H4 (cell line): Measurements from ENCODE around the gene ONECUT3. TPM values are rescaled to one million over a fixed set of nuclear protein-coding genes. Genes with fewer than 3 reads are reported as not detected.

Source experiments
- DNase-seq: peaks from one replicate; pipeline ENCODE4 v3.0.0-alpha.2; 2015; ENCODE audit warnings: low spot score
- total RNA-seq: library from RNA; depleted of rRNA; stranded (reverse); fragments of >200 nt; shearing (Covaris generic); gene quantifications from 2 replicates; pipeline ENCODE4 v1.2.3, GENCODE V29; 2014

Gene ONECUT3
- total RNA-seq, 1 experiment from 2014 or later: not detected

GRCh38 chr19:1814833-1815604 lies 61.7 kb downstream of the ONECUT3 start:
- no peak for DNase-seq

- no peak for DNase-seq
Measured at GRCh38 chr19:1815605-1816529, 62.6 kb downstream of the ONECUT3 start.

DNA sequence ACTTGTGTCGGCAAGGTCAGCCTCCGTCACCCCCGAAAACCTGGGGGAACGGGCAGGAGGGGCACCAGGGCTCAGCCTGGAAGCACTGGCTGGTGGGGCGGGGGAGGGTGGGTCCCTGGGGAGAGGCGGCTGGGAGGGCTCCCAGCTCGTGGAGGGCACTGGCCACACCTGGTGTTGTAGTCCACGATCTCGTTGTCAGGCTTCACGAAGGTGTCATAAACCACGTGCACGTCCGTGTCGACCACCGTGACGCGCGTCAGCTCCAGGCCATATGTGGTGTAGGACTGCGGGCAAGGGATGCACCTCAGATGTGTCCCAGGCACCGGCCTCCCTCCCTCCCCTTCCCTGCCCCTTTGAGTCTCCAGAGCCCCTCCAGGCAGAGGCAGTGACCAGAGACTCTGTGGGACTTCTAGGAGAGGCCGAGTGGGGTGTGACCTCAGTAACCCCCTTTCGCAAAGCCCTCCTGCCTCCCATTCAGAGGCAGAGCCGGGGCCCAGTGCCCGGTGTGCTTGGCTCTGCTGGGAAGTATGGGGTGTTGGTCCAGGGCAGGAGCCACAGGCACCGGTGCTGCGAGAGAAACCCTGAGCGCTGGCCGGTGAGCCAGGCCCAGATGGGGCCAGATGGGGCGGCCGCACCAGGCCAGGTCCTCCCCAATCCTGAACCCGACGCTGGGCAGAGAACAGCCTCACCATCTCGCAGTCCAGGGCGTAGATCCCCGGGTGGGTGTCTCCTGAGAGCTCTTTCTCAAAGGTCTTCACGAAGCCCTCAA lies 63.4 kb downstream of the ONECUT3 start:
- DNase-seq: no peak

DNA sequence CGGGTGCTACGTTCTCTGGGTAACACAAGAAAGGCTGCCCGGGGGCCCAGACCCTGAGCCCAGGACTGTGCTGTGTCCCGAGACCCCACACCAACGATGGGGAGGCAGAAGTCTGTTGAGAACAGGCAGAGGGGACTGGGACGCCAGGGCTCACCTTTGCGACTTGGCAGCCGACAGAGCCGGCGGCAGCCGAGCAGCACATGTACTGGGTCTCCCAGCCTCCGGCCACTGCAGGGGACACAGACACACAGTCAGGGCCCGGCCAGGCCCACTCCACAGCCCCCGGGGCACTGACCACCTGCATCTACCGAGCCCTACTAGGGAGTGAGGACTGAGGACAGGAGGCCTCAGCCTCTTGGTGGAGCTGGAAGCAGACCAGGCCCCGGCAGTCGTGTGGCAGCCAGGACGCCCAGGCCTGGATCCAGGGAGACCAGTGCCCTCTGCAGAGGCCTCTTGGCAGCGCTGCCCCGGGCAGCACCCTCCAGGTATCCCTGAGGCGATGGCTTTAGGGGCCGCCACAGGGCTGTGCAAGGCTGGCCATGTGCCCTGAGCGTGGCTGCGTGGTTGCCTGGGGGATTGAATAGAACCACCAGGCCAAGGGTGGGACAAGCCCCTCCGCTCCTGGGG lies 64.4 kb downstream of the ONECUT3 start:
- DNase-seq: no peak

DNA sequence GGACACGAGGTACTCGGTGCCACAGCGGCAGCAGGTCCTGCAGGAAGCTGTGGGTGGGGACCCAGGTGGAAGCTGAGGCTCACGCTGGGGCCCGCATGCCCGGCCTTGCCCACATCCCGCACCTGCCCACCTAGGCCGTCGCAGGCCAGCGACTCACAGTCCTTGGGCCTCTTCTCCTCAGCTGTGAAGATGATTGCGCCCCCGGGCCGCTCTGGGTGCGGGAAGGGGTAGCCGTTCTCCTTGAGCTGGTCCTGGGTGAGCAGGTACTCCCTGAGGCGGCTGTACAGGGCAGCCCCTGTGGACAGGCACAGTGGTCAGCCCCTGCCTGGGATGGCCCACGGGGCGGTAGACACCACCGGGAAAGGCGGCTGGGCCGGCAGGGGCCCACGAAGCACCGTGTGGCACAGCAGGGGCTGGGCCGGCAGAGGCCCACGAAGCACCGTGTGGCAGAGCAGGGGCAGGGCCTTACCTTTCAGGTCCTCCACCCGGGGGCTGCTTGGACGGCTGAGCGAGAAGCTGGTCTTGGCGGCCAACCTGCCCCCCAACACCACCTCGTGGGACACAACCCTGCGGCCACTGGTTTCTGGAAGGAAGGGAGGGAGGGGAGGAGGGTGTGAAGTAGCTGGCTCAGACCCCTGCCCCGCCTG lies 65.4 kb downstream of the ONECUT3 start:
- no peak for DNase-seq

DNA sequence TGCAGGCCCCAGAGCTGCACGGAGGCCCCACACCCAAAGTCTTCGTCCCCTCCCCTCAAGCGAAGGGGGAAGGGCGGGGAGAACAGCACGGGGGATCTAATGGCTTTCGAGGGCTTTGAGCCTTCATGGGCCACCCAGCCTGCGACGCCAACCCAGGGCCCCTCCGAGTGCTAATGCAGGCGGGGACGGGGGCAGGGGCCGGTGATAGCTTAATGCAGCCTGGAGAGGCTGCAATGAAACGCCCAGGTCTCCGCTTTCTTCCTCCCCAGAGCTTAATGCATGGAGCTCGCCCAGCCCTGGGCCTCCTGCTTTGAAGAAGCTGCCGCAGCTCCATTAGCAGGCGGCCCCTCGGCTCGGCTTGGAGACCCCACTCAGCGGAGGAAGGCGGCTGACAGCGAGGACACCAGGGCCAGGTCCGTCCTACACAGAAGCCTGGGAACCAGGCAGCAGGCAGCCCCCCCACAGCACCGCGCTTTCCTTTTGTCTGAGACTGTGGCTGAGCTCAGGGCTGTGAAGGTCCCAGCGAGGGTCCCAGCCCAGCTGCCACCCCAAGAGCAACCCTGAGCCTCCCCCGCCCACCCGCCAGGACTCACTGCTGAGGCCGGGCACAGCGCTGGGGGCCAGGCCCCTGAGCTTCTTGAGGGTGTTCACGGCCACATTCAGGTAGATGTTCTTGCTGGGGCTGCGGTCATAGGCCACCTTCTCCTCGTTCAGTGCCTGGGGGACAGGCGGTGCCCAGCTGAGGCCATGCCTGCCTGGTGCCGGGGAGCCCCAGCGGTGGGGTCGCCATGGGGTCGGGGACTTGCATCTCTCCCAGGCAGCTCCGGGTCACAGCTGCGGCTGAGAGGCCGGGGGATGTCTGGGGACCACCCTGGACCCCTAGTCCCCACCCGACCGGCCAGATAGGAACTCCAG lies 66.3 kb downstream of the ONECUT3 start:
- DNase-seq: no peak

DNA sequence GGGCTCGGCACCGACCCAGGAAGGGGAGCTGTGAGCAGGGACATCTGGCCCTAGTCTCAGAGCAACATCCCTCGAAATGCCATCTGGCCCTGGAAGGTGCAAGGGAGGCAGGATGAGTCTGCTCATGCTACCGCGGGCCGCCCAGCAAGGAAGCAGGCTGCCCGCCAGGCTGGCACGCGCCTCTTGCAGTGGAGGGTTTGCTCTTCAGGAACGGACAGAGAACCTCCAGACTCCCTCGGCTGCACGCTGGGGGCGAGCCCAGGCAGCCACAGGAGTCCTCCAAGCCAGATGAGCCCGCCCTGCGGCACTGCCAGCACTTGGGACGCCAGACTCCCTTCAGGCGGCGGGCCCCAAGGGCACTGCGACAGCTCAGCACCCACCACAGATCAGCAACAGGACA lies 68.9 kb downstream of the ONECUT3 start:
- DNase-seq: no peak

- DNase-seq: no peak
Measured at GRCh38 chr19:1823020-1823419, 69.7 kb downstream of the ONECUT3 start.

DNA sequence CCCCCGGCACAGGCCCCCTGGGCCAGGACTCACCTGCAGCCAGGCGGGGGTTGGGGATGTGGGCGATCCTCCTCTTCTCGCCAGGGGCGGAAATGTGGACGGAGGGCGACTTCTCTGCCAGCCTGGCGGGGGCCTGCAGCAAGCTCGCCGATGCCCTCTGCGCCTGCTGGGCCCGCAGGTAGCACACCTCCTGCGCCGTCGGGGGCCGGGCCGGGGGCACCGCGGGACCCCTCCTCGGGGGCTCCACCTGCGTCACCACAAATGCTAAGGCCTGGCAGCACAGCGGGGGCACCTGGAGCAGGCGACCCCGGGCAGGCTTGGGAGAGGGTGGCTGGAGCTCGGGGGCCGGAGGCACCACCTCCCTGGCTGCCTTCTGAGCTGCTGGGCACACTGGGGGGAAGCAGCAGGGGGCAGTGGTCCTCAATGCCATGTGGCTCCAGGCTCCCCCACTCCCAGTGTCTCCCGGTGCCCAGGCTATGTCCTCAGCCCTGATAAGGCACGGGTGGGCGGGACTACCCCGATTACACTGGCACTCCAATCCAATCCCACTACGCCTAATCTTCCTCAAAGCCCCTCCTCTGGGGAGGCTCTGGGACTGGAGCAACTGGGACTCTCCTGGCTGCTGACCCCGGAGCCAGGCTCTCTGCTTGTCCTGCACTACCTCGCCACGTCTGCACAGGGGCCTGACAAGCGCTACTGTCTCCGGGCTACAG lies 70.4 kb downstream of the ONECUT3 start:
- no peak for DNase-seq

GRCh38 chr19:1824252-1824622 lies 70.9 kb downstream of the ONECUT3 start:
- DNase-seq: no peak

- DNase-seq: peak; percentile 42
Measured at GRCh38 chr19:1825909-1826556, 72.7 kb downstream of the ONECUT3 start.

DNA sequence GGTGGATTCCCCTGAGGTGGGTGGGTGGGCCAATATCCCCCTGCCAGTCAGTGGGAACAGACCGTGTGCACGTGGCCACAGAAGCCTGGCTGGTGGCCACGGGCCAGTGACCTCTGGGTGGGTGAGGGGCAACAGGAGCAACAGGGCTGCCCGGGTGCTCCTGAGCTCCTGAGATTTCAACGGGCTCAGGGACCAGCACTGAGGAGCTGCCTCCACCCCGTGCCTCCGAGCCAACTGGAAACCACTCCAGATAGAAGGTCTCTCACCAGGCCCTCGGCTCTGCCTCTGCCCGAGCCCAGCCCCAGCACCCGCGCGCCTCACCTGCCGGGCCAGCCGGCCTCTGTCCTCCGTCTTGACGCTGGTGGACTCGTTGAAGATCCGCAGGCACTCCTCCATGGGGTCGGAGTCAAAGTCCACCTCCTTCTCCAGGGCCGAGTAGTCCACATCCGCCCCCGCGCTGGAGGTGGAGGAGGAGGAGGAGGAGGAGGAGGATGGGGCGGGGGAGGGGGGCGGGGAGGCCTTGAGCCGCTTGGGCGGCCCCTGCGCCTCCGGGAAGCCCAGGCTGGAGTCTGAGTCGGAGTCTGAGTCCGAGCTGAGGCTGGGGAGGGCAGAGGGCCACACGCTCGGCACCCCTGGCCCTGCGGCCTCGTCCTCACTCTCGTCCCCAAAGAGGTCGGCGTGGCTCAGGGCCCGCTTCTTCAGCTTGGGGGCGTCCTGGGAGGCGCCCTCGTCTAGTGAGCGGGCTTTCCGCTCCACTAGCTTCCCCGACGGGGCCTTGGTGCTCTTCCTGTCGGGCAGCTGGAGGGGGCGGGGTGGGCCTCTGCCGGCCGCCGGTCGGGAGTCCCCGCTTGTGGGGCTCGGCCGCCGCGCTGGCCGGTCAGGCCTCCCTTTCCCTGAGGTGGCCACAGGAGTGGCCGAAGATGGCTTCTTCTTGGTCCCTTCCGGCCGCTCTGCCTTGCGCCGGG lies 73.5 kb downstream of the ONECUT3 start:
- no peak for DNase-seq

DNA sequence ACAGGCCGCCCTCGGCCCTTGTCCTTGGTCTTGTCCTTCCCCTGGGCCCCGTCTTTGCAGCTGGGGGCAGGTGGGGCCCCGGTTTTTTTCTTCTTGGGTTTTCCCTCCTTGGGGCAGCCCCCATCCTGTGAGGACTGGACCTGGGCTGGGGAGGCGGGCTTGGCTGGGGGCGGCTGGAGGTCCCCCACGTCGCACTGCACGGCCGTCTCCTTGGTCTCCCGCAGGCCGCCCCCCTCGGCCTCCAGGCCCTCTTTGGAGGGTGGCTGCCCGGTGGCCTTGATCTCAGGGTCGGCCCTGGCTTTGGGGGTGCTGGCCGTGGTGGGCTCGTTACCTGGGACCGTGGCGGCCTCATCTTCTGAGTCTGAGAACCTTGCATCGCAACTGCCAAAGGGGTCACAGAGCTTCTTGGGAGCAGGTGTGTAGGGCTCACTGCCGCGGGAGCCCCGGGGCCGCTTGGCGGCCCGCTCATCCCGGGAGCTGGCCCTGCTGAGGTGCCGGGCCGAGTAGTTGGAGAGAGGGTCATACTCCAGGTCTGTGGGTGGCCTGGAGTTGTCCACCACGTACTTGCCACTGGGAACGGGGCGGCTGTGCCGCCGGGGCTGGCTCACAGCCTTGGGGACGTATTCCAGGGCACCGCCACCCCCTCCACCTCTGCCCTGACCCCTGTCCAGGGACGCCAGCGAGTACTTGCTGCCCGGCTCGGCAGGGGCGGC lies 74.4 kb downstream of the ONECUT3 start:
- no peak for DNase-seq

DNA sequence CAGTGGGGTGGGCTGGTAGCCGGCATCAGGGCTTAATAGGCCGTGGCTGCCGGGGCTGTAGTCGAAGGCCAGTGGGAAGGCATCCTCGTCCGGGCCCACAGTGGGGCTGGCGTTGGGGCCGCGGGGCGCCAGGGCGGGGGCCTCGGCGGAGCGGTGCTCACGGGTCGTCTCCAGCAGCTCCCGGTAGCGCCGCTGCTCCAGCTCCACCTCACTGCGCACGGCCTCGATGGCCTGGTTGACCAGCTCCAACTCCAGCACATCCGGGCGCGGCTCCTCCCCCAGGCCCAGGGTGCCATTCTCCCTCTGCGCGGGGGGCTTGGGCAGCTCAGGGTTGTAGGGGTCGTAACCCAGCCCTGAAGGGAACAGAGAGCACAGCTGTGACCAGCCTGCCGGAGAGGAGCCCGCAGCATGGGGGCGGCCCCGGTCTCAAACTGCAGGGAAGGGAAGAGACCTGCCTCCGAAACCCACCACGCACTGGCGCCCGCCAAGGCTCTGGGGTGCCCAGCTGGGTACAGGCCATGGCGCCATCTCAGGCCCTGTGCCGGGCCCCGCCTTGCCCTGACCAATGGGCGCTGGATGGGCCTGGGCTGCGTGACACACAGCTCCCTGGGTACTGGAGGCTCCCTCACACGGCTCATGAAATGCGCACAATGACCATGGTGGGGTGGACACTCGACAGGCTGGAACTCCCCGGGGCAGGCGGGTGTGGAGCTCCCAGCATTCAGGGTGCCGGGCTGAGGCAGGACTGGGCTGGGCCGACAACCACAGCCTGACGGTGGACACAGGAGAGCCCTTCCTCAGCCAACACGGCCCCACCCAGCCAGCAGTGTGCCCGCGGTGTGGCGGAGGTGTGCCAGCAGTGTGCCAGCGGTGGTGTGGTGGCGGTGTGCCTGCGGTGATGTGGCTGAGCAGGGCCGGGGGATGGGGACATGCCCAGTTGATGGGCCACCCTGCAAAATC lies 75.3 kb downstream of the ONECUT3 start:
- DNase-seq: no peak

DNA sequence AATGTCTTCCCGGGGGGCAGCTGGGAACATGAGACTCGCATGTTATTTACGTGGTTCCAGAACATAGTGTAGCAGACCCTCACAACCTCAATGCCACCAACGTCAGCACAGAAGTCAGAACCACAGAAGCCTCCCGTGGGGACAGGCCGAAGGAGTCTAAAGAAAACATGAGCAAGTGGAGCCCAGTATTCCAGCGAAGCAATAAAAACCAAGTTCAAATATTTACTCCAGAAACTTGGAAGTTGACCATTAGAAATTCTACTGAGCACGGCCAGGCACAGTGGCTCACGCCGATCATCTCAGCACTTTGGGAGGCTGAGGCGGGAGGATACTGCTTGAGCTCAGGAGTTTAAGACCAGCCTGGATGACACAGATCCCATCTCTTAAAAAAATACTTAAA lies 76.7 kb downstream of the ONECUT3 start:
- no peak for DNase-seq

DNA sequence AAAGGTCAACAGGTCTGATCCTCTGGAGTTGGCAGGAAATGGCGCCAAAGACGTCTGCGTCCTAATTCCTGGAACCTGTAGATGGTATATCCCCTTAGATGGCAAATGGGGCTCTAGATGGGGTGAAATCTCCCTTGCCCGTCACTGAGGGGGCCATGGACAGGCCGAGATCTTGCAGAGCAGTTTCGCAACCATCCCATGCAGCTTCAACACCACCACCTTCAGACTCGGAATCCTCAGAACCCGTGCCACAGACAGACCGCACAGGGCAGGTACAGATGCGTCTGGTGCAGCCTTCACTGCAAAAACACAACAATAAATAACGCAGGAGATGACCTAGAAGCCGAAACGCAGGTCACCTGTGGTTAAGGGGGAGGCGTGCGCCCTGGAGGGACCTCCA lies 77.3 kb downstream of the ONECUT3 start:
- no peak for DNase-seq
